Putamen (tissue), 1 donor: Measurements from ENCODE around the gene OTOA.
"Not testable (repeated sequence)": the region's sequence is repeated elsewhere in the genome, so short reads cannot be mapped to it uniquely, and the experiment has no call there.

Source experiments
- DNase-seq: peaks from one replicate; pipeline ENCODE4 v3.0.0-alpha.2; 2016; ENCODE audit warnings: low spot score

The OTOA gene

DNA sequence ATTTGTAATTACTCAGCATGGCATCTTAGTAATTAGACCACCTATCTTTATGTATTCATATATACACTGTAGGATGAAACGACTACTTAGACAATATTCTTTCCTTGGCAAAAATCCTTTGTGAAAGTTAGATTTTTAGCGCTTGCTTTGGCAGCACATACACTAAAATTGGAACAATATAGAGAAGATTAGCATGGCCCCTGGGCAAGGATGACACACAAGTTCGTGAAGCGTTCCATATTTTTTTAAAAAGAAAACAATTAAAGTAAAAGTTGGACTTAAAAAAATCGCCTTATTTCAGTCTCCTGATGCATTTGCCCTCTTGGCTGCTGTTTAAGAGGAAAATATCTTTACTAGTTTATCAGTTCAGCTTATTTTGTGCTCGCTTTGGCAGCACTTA lies 21.9 kb upstream of the OTOA start:
- DNase-seq, result no peak

- DNase-seq, result no peak
These were observed 20.9 kb upstream of the OTOA start for GRCh38 chr16:21642861-21643260.

DNA sequence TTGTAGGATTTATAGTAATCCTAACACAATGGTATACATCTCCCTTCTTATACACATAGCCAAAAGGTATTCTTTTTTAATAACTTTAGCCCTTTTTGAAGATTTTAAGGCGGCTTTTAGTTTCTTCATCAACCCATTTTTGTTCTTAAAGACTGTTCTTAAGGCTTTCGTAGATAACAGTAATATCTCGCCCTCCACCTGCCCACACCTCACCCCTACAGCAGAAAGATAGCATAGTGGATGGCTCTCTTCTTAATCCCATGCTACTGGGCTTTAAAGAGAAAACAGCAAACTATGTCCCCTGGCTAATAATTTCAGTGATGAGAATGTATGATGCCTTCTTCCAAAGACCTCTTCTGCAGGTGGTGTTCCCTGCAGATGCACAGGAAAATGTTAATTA lies 20.0 kb upstream of the OTOA start:
- no peak for DNase-seq

DNA sequence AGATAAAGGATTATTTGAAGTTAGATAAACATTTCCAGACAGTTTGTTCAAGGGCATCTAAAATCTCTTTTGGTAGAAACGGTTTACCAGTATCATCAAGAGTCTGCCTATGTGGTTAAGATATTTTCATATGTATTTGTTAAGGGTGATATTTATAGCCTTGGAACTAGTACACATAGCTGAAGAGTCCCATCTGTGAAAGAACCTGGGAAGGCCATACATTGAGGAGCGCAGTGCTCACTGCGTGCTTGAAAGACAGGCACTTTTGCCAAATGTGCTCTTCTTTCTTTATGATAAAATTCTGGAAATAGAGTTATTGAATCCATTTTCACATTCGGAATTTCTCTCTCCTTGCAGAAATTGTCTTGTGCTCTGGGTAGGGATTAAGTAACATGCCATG lies 19.1 kb upstream of the OTOA start:
- DNase-seq, result no peak

GRCh38 chr16:21645261-21645721 lies 18.5 kb upstream of the OTOA start:
- no peak for DNase-seq

- DNase-seq, result no peak
These were observed 17.7 kb upstream of the OTOA start for GRCh38 chr16:21646091-21646490.

GRCh38 chr16:21646721-21647561 lies 16.8 kb upstream of the OTOA start:
- no peak for DNase-seq

DNA sequence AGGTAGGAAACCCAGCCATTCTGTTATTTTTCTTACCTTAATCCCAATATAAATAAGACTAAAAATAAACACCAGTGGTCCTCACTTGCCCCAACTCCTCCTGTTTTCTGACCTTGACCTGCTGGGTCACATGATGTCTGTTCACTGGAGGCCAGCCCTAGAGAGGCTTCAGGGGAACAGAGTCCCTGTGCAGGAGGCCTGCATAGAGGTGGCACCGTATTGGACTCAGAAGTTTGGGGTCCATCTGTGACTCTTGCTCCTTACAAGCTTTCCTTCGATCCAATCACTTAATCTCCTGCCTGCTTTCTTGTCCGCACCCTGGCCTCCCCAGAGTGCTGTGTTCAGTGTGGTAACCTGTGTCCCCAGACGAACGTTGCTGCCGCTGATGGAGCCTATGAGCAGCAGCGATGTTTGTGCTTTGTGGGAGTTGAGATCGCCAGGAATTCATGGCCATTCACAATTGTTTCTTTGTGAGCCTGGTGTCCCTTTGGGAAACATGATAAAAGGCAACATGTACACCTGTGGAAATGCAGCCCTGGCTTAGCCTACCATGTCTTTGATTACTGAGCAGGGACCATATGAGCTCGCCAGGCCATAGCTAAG lies 16.1 kb upstream of the OTOA start:
- DNase-seq, result no peak

DNA sequence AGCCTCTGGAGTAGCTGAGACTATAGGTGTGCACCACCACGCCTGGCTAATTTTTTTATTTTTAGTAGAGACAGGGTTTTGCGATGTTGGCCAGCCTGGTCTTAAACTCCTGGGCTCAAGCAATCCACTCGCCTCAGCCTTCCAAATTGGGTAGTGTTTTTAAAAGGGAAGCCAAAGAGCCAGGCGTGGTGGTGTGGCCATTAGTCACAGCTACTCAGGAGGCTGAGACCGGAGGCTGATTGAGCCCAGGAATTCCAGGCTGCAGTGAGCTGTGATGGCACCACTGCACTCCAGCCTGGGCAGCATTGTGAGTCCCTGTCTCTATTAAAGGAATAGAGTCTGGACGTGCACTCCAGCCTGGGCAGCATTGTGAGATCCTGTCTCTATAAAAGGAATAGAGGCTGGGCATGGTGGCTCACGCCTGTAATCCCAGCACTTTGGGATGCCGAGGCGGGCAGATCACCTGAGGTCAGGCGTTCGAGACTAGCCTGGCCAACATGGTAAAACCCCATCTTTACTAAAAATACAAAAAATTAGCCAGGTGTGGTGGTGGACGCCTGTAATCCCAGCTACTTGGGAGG lies 13.9 kb upstream of the OTOA start:
- not testable (repeated sequence) for DNase-seq

GRCh38 chr16:21650521-21650920 lies 13.2 kb upstream of the OTOA start:
- peak; percentile 76 for DNase-seq

DNA sequence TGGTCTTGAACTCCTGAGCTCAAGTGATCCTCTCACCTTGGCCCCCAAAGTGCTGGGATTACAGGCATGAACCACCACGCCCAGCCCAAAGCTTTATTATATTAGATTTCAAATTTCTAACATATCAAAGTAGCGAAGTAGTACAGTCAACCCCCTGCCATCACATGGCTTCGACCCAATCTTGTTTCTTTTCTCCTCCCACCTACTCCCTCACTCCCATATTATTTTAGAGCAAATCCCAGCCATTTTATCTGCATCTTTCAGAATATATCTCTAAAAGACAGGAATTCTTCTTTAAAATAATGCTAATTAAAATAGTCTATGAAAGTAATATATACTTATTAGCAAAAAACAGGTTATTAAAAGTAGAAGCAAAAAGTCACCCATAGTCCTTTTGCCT lies 12.3 kb upstream of the OTOA start:
- no peak for DNase-seq

- DNase-seq, result no peak
These were observed 11.3 kb upstream of the OTOA start, which contains the start of gene IGSF6 for GRCh38 chr16:21652453-21652852. Gene IGSF6, minus strand, starts transcription at chr16:21652608. Its CDS starts 10 bp downstream, at chr16:21652598.

DNA sequence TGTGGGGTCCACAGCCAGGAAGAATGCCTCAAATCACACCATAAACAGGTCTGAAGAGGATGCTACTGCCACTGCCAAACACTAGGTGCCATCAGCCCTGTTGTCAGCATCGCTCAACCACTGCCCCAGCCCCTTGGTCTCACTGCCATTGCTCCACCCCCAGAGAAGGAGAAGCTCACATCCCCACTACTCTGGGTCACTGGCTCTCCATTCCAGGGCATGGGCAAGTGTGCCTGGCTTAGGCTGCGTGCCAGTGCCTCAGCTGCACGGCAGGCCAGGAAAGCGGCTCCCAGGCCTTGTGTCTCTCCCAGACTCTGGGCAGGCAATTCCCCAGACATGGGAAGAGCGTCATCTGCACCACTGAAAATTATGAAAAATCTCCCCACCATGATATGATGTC lies 10.2 kb upstream of the OTOA start:
- DNase-seq, result no peak

DNA sequence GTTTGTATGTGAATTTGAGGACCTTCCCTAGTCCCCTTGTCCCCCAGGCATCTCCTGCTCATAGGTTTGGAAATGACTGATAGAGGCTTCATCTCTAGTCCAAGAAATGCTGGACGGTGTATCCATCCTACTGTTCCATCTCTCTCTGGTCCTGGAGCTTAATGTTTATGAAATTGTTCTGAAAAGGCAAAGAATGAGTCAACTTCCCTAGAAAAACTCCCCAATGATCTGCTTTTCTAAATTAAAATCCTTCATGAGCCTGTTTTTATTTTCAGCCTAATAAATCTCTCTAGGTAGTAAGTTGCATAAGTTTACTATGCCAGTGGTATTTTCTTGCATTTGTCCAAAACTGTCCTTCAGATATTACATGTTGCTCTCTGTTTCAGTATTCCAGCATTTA lies 9.3 kb upstream of the OTOA start:
- DNase-seq, result no peak

DNA sequence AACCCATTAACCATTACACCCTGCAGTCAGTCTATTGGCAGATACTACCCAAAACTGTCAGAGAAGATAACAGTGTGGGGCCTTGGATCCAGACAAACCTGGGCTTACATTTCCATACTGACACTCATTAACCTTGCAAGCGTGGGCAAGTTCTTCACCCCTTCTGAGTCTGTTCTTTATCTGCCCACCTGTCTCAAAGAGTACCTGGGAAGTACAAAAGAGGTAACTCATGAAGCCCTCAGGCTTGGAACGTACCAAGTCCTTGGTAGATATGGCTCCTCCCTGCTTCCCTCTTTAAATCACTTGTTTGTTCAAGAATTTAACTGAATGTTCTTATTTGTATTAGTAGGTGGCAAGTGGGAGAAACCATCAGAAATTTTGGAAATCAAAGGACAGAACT lies 8.9 kb upstream of the OTOA start:
- DNase-seq, result no peak

- peak; percentile 49 for DNase-seq
These were observed 6.7 kb upstream of the OTOA start for GRCh38 chr16:21656795-21657768.

DNA sequence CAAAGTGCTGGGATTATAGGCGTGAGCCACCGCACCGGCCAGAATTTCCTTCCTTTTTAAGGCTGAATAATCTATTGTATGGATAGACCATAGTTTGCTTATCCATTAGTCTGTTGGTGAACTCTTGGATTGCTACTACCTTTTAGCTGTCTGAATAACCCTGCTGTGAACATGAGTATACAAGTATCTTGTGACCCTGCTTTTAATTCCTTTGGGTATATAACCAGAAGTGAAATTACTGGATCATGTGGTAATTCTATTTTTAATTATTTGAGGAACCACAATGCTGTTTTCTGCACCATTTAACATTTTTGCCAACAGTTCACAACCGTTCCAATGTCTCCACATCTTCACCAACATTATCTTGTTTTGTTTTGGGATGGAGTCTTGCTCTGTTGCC lies 4.6 kb upstream of the OTOA start:
- DNase-seq, result no peak

DNA sequence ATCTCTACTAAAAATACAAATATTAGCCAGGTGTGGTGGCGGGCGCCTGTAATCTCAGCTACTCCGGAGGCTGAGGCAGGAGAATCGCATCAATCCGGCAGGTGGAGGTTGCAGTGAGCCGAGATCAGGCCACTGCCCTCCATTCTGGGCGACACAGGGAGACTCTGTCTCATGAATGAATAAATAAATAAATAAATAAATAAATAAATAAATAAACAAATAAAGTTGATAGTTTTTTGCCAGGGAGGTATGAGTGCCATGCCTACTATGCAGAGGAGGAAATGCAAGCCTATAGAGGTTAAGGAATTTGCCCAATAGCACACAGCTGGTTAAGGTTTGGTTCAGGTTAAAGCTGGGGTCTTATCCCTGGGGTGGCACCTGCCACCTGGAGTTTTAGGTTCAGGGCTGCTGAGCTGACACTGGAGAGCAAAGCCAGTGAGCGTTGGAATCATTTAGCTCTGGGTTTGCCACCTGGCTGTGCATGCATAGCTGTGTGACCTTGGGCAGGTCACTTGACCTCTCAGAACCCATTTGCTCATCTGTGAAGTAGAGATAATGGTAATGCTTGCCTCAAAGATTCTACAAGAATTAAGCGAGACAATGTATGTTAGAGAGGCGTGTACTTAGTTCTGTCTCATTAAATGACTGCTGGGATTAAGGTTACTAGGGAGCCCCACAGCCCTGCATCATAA lies 1.2 kb downstream of the OTOA start:
- DNase-seq, result no peak

DNA sequence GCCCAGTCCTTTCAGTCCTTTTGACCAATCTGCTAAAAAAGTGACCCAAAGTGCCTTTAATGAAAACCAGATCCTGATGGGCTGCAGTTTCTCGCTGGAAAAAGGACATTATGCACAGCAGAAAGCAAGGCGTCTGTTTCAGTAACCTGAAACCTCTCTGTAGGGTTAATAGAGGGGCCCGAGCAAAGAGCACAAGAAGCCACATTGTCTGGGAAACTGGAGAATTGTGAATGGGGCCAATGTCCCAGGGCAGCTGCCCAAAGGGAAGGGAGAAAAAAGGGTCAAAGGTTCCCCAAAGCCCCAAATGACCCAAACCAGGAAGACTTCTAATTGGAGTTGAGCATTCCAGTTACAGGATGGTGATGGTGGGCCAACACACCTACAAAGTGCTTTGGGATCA lies 3.0 kb downstream of the OTOA start:
- no peak for DNase-seq

- no peak for DNase-seq
These were observed 3.8 kb downstream of the OTOA start for GRCh38 chr16:21667575-21667974.

DNA sequence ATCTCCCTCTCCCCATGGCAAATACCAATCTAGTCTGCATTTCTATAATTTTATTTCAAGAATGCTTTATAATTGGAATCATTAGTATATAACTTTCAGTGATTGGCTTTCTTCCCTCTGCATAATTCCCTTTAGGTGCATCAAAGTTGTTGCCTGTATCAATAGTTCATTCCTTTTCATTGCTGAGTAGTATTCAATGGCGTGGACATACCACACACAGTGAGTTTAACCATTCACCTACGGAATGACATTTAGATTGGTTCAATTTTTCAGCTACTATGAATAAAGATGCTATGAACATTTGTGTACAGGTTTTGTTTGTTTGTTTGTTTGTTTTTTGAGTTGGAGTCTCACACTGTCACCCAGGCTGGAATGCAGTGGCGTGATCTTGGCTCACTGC lies 9.7 kb downstream of the OTOA start:
- DNase-seq, result no peak
